Esophagus muscularis mucosa (tissue), 4 donors: ENCODE data around the gene NID1. TPM values are rescaled to one million over a fixed set of nuclear protein-coding genes. Genes with fewer than 3 reads are reported as not detected.

Experiments used
- DNase-seq: peaks from one replicate; pipeline ENCODE4 v3.0.0-alpha.2; 2017; ENCODE audit errors: extremely low spot score
- H3K27ac ChIP-seq, 4 donors: fragments of 200-600 bp; sonication (generic); replicated peaks in 1 of 4; 1 replicate in 3 of 4; 2 replicates in 1 of 4; pipeline ENCODE4 v1.5.1; 2016 to 2019; ENCODE audit warnings: mild to moderate bottlenecking in 1 of 4
- H3K27me3 ChIP-seq, 4 donors: fragments of 200-600 bp; sonication (generic); one replicate each; pipeline versions ENCODE4 v1.5.1 to v1.6.0; 2016 to 2019
- H3K36me3 ChIP-seq, 4 donors: fragments of 200-600 bp; sonication (generic); one replicate each; pipeline ENCODE4 v1.5.1; 2016 to 2019
- H3K4me1 ChIP-seq, 4 donors: fragments of 200-600 bp; sonication (generic); one replicate each; pipeline ENCODE4 v1.5.1; 2016 to 2019
- H3K4me3 ChIP-seq, 4 donors: fragments of 200-600 bp; sonication (generic); 1 replicate in 2 of 4; 2 replicates in 2 of 4; pipeline ENCODE4 v1.5.1; 2016 to 2019; ENCODE audit warnings: mild to moderate bottlenecking in 4 of 4, moderate library complexity in 1 of 4
- H3K9me3 ChIP-seq, 4 donors: fragments of 200-600 bp; sonication (generic); 1 replicate in 3 of 4; 2 replicates in 1 of 4; pipeline ENCODE4 v1.5.1; 2016 to 2019
- CTCF ChIP-seq, 3 experiments: fragments of 200-600 bp in 2 of 3; fragments of 450-650 bp in 1 of 3; sonication (generic) in 2 of 3; IDR thresholded peaks; one replicate each; pipeline ENCODE4 v1.5.1; 2017 to 2019; ENCODE audit warnings: antibody characterized with exemption in 3 of 3, mild to moderate bottlenecking in 2 of 3, moderate library complexity in 1 of 3
- EP300 ChIP-seq: sonication (generic); formaldehyde crosslinking; IDR thresholded peaks from one replicate; pipeline ENCODE4 v1.6.1; 2017; ENCODE audit warnings: antibody characterized with exemption
- POLR2A ChIP-seq: fragments of 450-650 bp; IDR thresholded peaks from one replicate; pipeline ENCODE4 v1.6.1; 2017; ENCODE audit warnings: antibody characterized with exemption, moderate library complexity, mild to moderate bottlenecking, low read depth
- POLR2AphosphoS5 ChIP-seq, 2 donors: sonication (generic); formaldehyde crosslinking; IDR thresholded peaks; one replicate each; pipeline ENCODE4 v1.6.1; 2017; ENCODE audit warnings: antibody characterized with exemption in 2 of 2
- WGBS: methylation state at CpG from one replicate; pipeline ENCODE4 v1.1.5; 2018; 5-methylcytosine and 5-hydroxymethylcytosine counted together
- intact Hi-C: fragments of 100-400 bp; cut with DNase I; formaldehyde crosslinking; loops from one replicate; pipeline ENCODE4 v1.15.1; 2023
- total RNA-seq, 4 donors: library from RNA; depleted of rRNA; stranded (reverse); fragments of >200 nt; gene quantifications; one replicate each; pipeline versions ENCODE4 v1.1.0 to v1.2.1, GENCODE V29; 2016

NID1 gene
- total RNA-seq, 4 donors from 2014 or later, result 187 to 390 (median 287) TPM

GRCh38 chr1:236021424-236022135 lies 43.3 kb downstream of the NID1 start:
- H3K4me3 ChIP-seq, result no peak overlapping the region
- no peaks in the 10 kb centered on the region for H3K27me3 ChIP-seq
- peak overlapping the region; percentile 75 to 86 (median 79) for H3K27ac ChIP-seq
- intact Hi-C loops, result no loop called here
- DNase-seq, result peak; percentile 91
- TF ChIP-seq POLR2A, result no peak
- TF ChIP-seq POLR2AphosphoS5 (IDR thresholded peaks at IDR 0.05), result peak; percentile 54 to 60
- peaks cover 44 to 58% (median 54%) of the 10 kb centered on the region in 4 donors for H3K4me1 ChIP-seq
- 50% methylated on average over 7 of the region's 9 CpGs for WGBS
- peaks cover 50 to 99% (median 84%) of the 10 kb centered on the region in 4 donors for H3K36me3 ChIP-seq
- H3K9me3 ChIP-seq, result no peaks in the 10 kb centered on the region

- Histone ChIP-seq H3K36me3 (peaks cover 41 to 99% (median 81%) of the 10 kb centered on the region in 4 donors), H3K4me1 (peaks cover 45 to 68% (median 63%) of the 10 kb centered on the region in 4 donors), H3K27me3 (no peaks in the 10 kb centered on the region), H3K9me3 (no peaks in the 10 kb centered on the region), H3K27ac (peak overlapping the region; percentile 75 to 86 (median 79)), H3K4me3 (no peak overlapping the region)
- intact Hi-C loops, result no loop called here
- TF ChIP-seq EP300 (no peak), POLR2AphosphoS5 (IDR thresholded peaks at IDR 0.05) (peak in 1 of 2 donors; percentile 64)
- DNase-seq, result peak; percentile 91
- WGBS, result 76% methylated on average over 17 of the region's 20 CpGs
Measured at GRCh38 chr1:236020359-236021219, 44.3 kb downstream of the NID1 start.

GRCh38 chr1:236018885-236019453 lies 45.9 kb downstream of the NID1 start:
- DNase-seq, result peak; percentile 95
- Histone ChIP-seq H3K9me3 (no peaks in the 10 kb centered on the region), H3K27ac (peak overlapping the region; percentile 75 to 86 (median 79)), H3K4me1 (peaks cover 45 to 76% (median 72%) of the 10 kb centered on the region in 4 donors), H3K36me3 (peaks cover 32 to 99% (median 79%) of the 10 kb centered on the region in 4 donors), H3K4me3 (no peak overlapping the region), H3K27me3 (no peaks in the 10 kb centered on the region)
- WGBS, result 41% methylated on average over 5 of the region's 5 CpGs
- peak; percentile 61 for TF ChIP-seq EP300
- TF ChIP-seq CTCF (IDR thresholded peaks at IDR 0.05), result no peak
- no peak for TF ChIP-seq POLR2A
- TF ChIP-seq POLR2AphosphoS5 (IDR thresholded peaks at IDR 0.05), result peak; percentile 81 to 93
- intact Hi-C loops, result loop anchor here (5.0 kb wide), 1 partner anchor 43 kb away; no protein-coding TSS in a partner anchor

GRCh38 chr1:236016782-236017400 lies 48.0 kb downstream of the NID1 start:
- H3K27ac ChIP-seq, result peak overlapping the region; percentile 75 to 86 (median 79)
- peaks cover 26 to 99% (median 80%) of the 10 kb centered on the region in 4 donors for H3K36me3 ChIP-seq
- peaks cover 38 to 68% (median 63%) of the 10 kb centered on the region in 4 donors for H3K4me1 ChIP-seq
- H3K27me3 ChIP-seq, result no peaks in the 10 kb centered on the region
- intact Hi-C loops, result loop anchor here (5.0 kb wide), 1 partner anchor 45 kb away; no protein-coding TSS in a partner anchor
- 92% methylated on average over 5 of the region's 5 CpGs for WGBS
- TF ChIP-seq POLR2A (no peak), POLR2AphosphoS5 (IDR thresholded peaks at IDR 0.05) (peak in 1 of 2 donors; percentile 3)
- H3K9me3 ChIP-seq, result no peaks in the 10 kb centered on the region
- no peak for DNase-seq
- no peak overlapping the region for H3K4me3 ChIP-seq

- DNase-seq, result no peak
- H3K27ac ChIP-seq, result peak overlapping the region; percentile 75 to 86 (median 79)
- H3K9me3 ChIP-seq, result no peaks in the 10 kb centered on the region
- TF ChIP-seq POLR2AphosphoS5 (IDR thresholded peaks at IDR 0.05), result peak; percentile 80 to 84
- TF ChIP-seq POLR2A, result no peak
- no peak for TF ChIP-seq EP300
- no peak for TF ChIP-seq CTCF (IDR thresholded peaks at IDR 0.05)
- no peak overlapping the region for H3K4me3 ChIP-seq
- H3K4me1 ChIP-seq, result peaks cover 31 to 60% (median 55%) of the 10 kb centered on the region in 4 donors
- 23% methylated on average over 3 of the region's 3 CpGs for WGBS
- H3K27me3 ChIP-seq, result no peaks in the 10 kb centered on the region
- intact Hi-C loops, result loop anchor here (5.0 kb wide), 1 partner anchor 46 kb away; no protein-coding TSS in a partner anchor
- H3K36me3 ChIP-seq, result peaks cover 33 to 99% (median 81%) of the 10 kb centered on the region in 4 donors
Measured at GRCh38 chr1:236016083-236016482, 48.8 kb downstream of the NID1 start.
